Peyer's patch (tissue), 4 donors: ENCODE data around the gene TLCD3A.
"Not testable (repeated sequence)": the region's sequence is repeated elsewhere in the genome, so short reads cannot be mapped to it uniquely, and the experiment has no call there.

Experiments
- POLR2A ChIP-seq, 2 donors: fragments of 450-650 bp; IDR thresholded peaks; one replicate each; pipeline ENCODE4 v1.5.1; 2017; ENCODE audit warnings: antibody characterized with exemption in 2 of 2, mild to moderate bottlenecking in 2 of 2, moderate library complexity in 2 of 2
- TF ChIP-seq, protein P1 (sequence below), 6 experiments: fragments of 450-650 bp in 4 of 6; fragments of 200-600 bp in 2 of 6; sonication (generic) in 1 of 6; IDR thresholded peaks; one replicate each; pipeline ENCODE4 v1.5.1; 2017 to 2019; ENCODE audit warnings: antibody characterized with exemption in 6 of 6, mild to moderate bottlenecking in 3 of 6, moderate library complexity in 1 of 6

DNA sequence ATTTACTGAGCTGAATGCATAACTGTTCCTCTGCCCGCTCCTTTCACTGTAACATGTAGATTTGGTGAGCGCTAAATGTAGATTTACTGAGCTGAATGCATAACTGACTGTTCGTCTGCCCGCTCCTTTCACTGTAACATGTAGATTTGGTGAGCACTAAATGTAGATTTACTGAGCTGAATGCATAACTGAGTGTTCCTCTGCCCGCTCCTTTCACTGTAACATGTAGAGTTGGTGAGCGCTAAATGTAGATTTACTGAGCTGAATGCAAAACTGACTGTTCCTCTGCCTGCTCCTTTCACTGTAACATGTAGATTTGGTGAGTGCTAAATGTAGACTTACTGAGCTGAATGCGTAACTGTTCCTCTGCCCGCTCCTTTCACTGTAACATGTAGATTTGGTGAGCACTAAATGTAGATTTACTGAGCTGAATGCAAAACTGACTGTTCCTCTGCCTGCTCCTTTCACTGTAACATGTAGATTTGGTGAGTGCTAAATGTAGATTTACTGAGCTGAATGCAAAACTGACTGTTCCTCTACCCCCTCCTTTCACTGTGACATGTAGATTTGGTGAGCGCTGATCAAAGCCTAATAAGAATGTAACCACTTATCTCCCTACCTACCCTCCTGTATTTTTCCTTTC is 23.0 kb downstream of the TLCD3A start:
- TF ChIP-seq, protein P1, sequence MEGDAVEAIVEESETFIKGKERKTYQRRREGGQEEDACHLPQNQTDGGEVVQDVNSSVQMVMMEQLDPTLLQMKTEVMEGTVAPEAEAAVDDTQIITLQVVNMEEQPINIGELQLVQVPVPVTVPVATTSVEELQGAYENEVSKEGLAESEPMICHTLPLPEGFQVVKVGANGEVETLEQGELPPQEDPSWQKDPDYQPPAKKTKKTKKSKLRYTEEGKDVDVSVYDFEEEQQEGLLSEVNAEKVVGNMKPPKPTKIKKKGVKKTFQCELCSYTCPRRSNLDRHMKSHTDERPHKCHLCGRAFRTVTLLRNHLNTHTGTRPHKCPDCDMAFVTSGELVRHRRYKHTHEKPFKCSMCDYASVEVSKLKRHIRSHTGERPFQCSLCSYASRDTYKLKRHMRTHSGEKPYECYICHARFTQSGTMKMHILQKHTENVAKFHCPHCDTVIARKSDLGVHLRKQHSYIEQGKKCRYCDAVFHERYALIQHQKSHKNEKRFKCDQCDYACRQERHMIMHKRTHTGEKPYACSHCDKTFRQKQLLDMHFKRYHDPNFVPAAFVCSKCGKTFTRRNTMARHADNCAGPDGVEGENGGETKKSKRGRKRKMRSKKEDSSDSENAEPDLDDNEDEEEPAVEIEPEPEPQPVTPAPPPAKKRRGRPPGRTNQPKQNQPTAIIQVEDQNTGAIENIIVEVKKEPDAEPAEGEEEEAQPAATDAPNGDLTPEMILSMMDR (IDR thresholded peaks at IDR 0.05) = not testable (repeated sequence)
- TF ChIP-seq POLR2A (IDR thresholded peaks at IDR 0.05) = not testable (repeated sequence)
